H1 (cell line): ENCODE measurements around the gene DNAJB11. TPM values are rescaled to one million over a fixed set of nuclear protein-coding genes. Genes with fewer than 3 reads are reported as not detected.

Experiments
- CTCF ChIA-PET: fragments of 300-600 bp; sonication (Branson Sonifier 250); formaldehyde crosslinking; loops from one replicate; lab custom pipeline; 2021; ENCODE audit not compliant: partially characterized antibody; lab: Charles Lee
- POLR2A ChIA-PET: fragments of 300-600 bp; sonication (Branson Sonifier 250); formaldehyde crosslinking; loops from one replicate; lab custom pipeline; 2021; ENCODE audit warnings: inconsistent platforms; ENCODE audit not compliant: partially characterized antibody; lab: Charles Lee
- DNase-seq, 2 experiments: peaks; one replicate each; pipeline versions ENCODE4 v3.0.0 to v3.0.0-alpha.2; 2010 to 2022; ENCODE audit warnings: low spot score in 2 of 2, low read depth in 1 of 2, mixed read lengths in 1 of 2
- FAIRE-seq: peaks from 2 replicates; lab custom pipeline; 2011; peaks lifted over from hg19 to GRCh38; lab: Jason Lieb, UNC
- H2AFZ ChIP-seq: 2 replicates; pipeline ENCODE4 v1.8.1; 2012; ENCODE audit warnings: low read length, inconsistent platforms
- H2AK5ac ChIP-seq: 2 replicates; pipeline ENCODE4 v1.6.1; 2013; ENCODE audit warnings: low read depth, low read length
- H2BK120ac ChIP-seq: replicated peaks from 2 replicates; pipeline ENCODE3; 2013; ENCODE audit warnings: low read depth, low read length, inconsistent platforms
- H2BK12ac ChIP-seq: 2 replicates; pipeline ENCODE4 v1.6.1; 2013; ENCODE audit warnings: low read depth, low read length
- H2BK15ac ChIP-seq: 2 replicates; pipeline ENCODE4 v1.6.1; 2013; ENCODE audit warnings: low read length
- H2BK20ac ChIP-seq: 2 replicates; pipeline ENCODE4 v1.6.1; 2013; ENCODE audit warnings: low read length
- H2BK5ac ChIP-seq: 2 replicates; pipeline ENCODE4 v1.6.1; 2013; ENCODE audit warnings: low read depth, low read length
- H3K14ac ChIP-seq: 2 replicates; pipeline ENCODE4 v1.6.1; 2013; ENCODE audit warnings: inconsistent platforms; ENCODE audit not compliant: insufficient read length
- H3K18ac ChIP-seq: 2 replicates; pipeline ENCODE4 v1.6.1; 2013; ENCODE audit warnings: low read length; ENCODE audit errors: extremely low read depth
- H3K23ac ChIP-seq: 2 replicates; pipeline ENCODE4 v1.6.1; 2013; ENCODE audit warnings: inconsistent platforms; ENCODE audit not compliant: insufficient read length
- H3K23me2 ChIP-seq: 2 replicates; pipeline ENCODE4 v1.6.1; 2013; ENCODE audit warnings: low read depth, low read length
- H3K27ac ChIP-seq: 2 replicates; pipeline ENCODE4 v1.6.1; 2011; ENCODE audit warnings: low read depth, low read length, inconsistent platforms
- H3K27me3 ChIP-seq, 4 experiments: replicated peaks in 1 of 4; 1 replicate in 1 of 4; 2 replicates in 3 of 4; pipeline versions ENCODE4 v1.6.1 to v1.8.1; 2011 to 2013; ENCODE audit warnings: low read length in 3 of 4, mild to moderate bottlenecking in 3 of 4, inconsistent platforms in 2 of 4, mixed read lengths in 2 of 4, moderate library complexity in 1 of 4; ENCODE audit not compliant: control insufficient read depth in 3 of 4, insufficient read depth in 3 of 4; ENCODE audit errors: extremely low read depth in 1 of 4
- H3K36me3 ChIP-seq, 4 experiments: 2 replicates each; pipeline versions ENCODE4 v1.6.1 to v1.8.1; 2011 to 2013; ENCODE audit warnings: mild to moderate bottlenecking in 4 of 4, low read length in 3 of 4, moderate library complexity in 2 of 4, control low read depth in 1 of 4, inconsistent platforms in 1 of 4; ENCODE audit not compliant: insufficient read depth in 4 of 4, control insufficient read depth in 2 of 4
- H3K4ac ChIP-seq: replicated peaks from 2 replicates; pipeline ENCODE3; 2013; ENCODE audit warnings: low read length, low read depth, mixed read lengths, inconsistent platforms; ENCODE audit not compliant: insufficient read length
- H3K4me1 ChIP-seq, 4 experiments: replicated peaks in 1 of 4; 1 replicate in 1 of 4; 2 replicates in 3 of 4; pipeline versions ENCODE4 v1.6.1 to v1.8.1; 2011 to 2013; ENCODE audit warnings: low read length in 3 of 4, inconsistent platforms in 2 of 4, mixed read lengths in 1 of 4; ENCODE audit not compliant: insufficient read depth in 4 of 4, control insufficient read depth in 3 of 4
- H3K4me2 ChIP-seq, 2 experiments: 2 replicates each; pipeline versions ENCODE4 v1.6.1 to v1.8.1; 2011 to 2013; ENCODE audit warnings: low read depth in 2 of 2, low read length in 2 of 2, control low read depth in 1 of 2, inconsistent platforms in 1 of 2, mild to moderate bottlenecking in 1 of 2; ENCODE audit not compliant: insufficient read depth in 1 of 2
- H3K4me3 ChIP-seq, 4 experiments: fragments of 200-600, 300-600 bp in 1 of 4; sonication (generic), shearing (Covaris generic), sonication (Bioruptor Twin) in 1 of 4; 2 replicates each; pipeline versions ENCODE4 v1.5.1 to v1.8.1; 2011 to 2016; ENCODE audit warnings: low read length in 4 of 4, low read depth in 3 of 4, control low read depth in 2 of 4, inconsistent platforms in 2 of 4, mild to moderate bottlenecking in 2 of 4, mixed read lengths in 1 of 4, moderate library complexity in 1 of 4; ENCODE audit not compliant: insufficient read depth in 2 of 4; ENCODE audit errors: extremely low read depth in 1 of 4
- H3K56ac ChIP-seq: replicated peaks from 2 replicates; pipeline ENCODE3; 2013; ENCODE audit warnings: low read depth, mild to moderate bottlenecking, mixed read lengths, low read length, inconsistent platforms; ENCODE audit not compliant: insufficient read length
- H3K79me1 ChIP-seq: 2 replicates; pipeline ENCODE4 v1.6.1; 2013; ENCODE audit warnings: low read depth, low read length, control low read depth
- H3K79me2 ChIP-seq, 2 experiments: 2 replicates each; pipeline versions ENCODE4 v1.6.1 to v1.8.1; 2012 to 2013; ENCODE audit warnings: low read length in 2 of 2, mild to moderate bottlenecking in 2 of 2, inconsistent platforms in 1 of 2; ENCODE audit not compliant: insufficient read depth in 2 of 2, control insufficient read depth in 1 of 2
- H3K9ac ChIP-seq, 4 experiments: replicated peaks in 1 of 4; 1 replicate in 1 of 4; 2 replicates in 3 of 4; pipeline versions ENCODE4 v1.6.1 to v1.8.1; 2011 to 2013; ENCODE audit warnings: low read depth in 3 of 4, low read length in 3 of 4, control low read depth in 2 of 4, mild to moderate bottlenecking in 2 of 4, moderate library complexity in 2 of 4, inconsistent platforms in 1 of 4; ENCODE audit errors: extremely low read depth in 1 of 4
- H3K9me3 ChIP-seq, 2 experiments: 2 replicates each; pipeline versions ENCODE4 v1.6.1 to v1.8.1; 2012 to 2013; ENCODE audit warnings: mild to moderate bottlenecking in 2 of 2, moderate library complexity in 2 of 2, control low read depth in 1 of 2, inconsistent platforms in 1 of 2, low read depth in 1 of 2, low read length in 1 of 2, mixed read lengths in 1 of 2; ENCODE audit not compliant: insufficient read depth in 2 of 2
- H4K20me1 ChIP-seq, 2 experiments: replicated peaks in 1 of 2; 2 replicates each; pipeline versions ENCODE3 to v1.8.1; 2011 to 2013; ENCODE audit warnings: inconsistent platforms in 2 of 2, low read length in 2 of 2, mild to moderate bottlenecking in 1 of 2; ENCODE audit not compliant: insufficient read depth in 2 of 2, control insufficient read depth in 1 of 2
- H4K5ac ChIP-seq: 2 replicates; pipeline ENCODE4 v1.6.1; 2013; ENCODE audit warnings: low read length, low read depth, mixed read lengths, inconsistent platforms; ENCODE audit not compliant: insufficient read length
- H4K8ac ChIP-seq: 2 replicates; pipeline ENCODE4 v1.8.0; 2013; ENCODE audit warnings: mild to moderate bottlenecking, moderate library complexity, low read length, inconsistent platforms; ENCODE audit not compliant: insufficient read depth; ENCODE audit errors: extremely low read depth
- H4K91ac ChIP-seq: replicated peaks from 2 replicates; pipeline ENCODE3; 2013; ENCODE audit warnings: low read length, mixed read lengths, inconsistent platforms; ENCODE audit not compliant: insufficient read length
- ATF2 ChIP-seq: IDR thresholded peaks from 2 replicates; pipeline ENCODE4 v1.6.1; 2012; ENCODE audit warnings: low read length, inconsistent platforms
- ATF3 ChIP-seq: IDR thresholded peaks from 2 replicates; pipeline ENCODE4 v1.6.1; 2011; ENCODE audit warnings: low read depth, mild to moderate bottlenecking, low read length; ENCODE audit not compliant: insufficient read depth
- CEBPB ChIP-seq: IDR thresholded peaks from 2 replicates; pipeline ENCODE4 v1.6.1; 2012; ENCODE audit warnings: low read depth, low read length
- CTBP2 ChIP-seq: IDR thresholded peaks from 2 replicates; pipeline ENCODE4 v1.7.0; 2011; ENCODE audit warnings: borderline replicate concordance, mild to moderate bottlenecking, moderate library complexity, mixed read lengths, low read length; ENCODE audit not compliant: insufficient read depth, insufficient read length
- HDAC6 ChIP-seq: IDR thresholded peaks from one replicate; pipeline ENCODE4 v1.7.1; 2012; ENCODE audit warnings: low read depth, mild to moderate bottlenecking, inconsistent platforms, low read length, moderate library complexity
- NANOG ChIP-seq: IDR thresholded peaks from 2 replicates; pipeline ENCODE4 v1.6.1; 2011; ENCODE audit warnings: low read length, low read depth, mild to moderate bottlenecking, inconsistent platforms; ENCODE audit not compliant: insufficient read depth, poor library complexity, severe bottlenecking
- POLR2A ChIP-seq, 2 experiments: IDR thresholded peaks; 1 replicate in 1 of 2; 2 replicates in 1 of 2; pipeline ENCODE4 v1.6.1; 2011; ENCODE audit warnings: low read depth in 2 of 2, low read length in 2 of 2, mild to moderate bottlenecking in 2 of 2; ENCODE audit errors: control extremely low read depth in 1 of 2
- RBBP5 ChIP-seq: IDR thresholded peaks from 2 replicates; pipeline ENCODE4 v1.7.1; 2012; ENCODE audit warnings: low read depth, mild to moderate bottlenecking, inconsistent platforms, low read length, moderate library complexity, borderline replicate concordance
- RFX5 ChIP-seq: IDR thresholded peaks from 2 replicates; pipeline ENCODE4 v1.6.1; 2011; ENCODE audit warnings: low read depth, low read length, improper control_type of control experiment, borderline replicate concordance
- SIRT6 ChIP-seq: IDR thresholded peaks from one replicate; pipeline ENCODE4 v1.7.1; 2012; ENCODE audit warnings: low read length, inconsistent platforms
- SP2 ChIP-seq: IDR thresholded peaks from 2 replicates; pipeline ENCODE4 v1.6.1; 2012; ENCODE audit warnings: mild to moderate bottlenecking, low read length, inconsistent platforms
- ZNF274 ChIP-seq: IDR thresholded peaks from 2 replicates; pipeline ENCODE4 v1.7.0; 2012; ENCODE audit warnings: low read length, borderline replicate concordance; ENCODE audit errors: extremely low read depth
- polyA plus RNA-seq, 7 experiments: library from polyadenylated mRNA; depleted of rRNA in 3 of 7; stranded (reverse) in 5 of 7; unstranded in 2 of 7; fragments of >200 nt in 5 of 7; fragments of 200-250 nt in 2 of 7; gene quantifications; 1 replicate in 5 of 7; 2 replicates in 1 of 7; 4 replicates in 1 of 7; pipeline versions ENCODE4 v1.2.1 to v1.2.3, GENCODE V29; 2011 to 2013; ENCODE audit warnings: missing spikeins in 2 of 7, mixed read lengths in 2 of 7
- total RNA-seq: library from RNA; stranded (reverse); fragmentation: NEBNext Ultra II Directional; extraction: Animal tissue kit (Norgen Biotek cat#: 25700); gene quantifications from 2 replicates; pipeline ENCODE4 v1.2.1, GENCODE V29; 2021

Gene DNAJB11
- total and polyA plus RNA-seq, 2 of the 8 experiments (the other 6 are each of a cell fraction or from before 2014, with no cell fraction given) = 14.6 to 63.9 TPM

DNA sequence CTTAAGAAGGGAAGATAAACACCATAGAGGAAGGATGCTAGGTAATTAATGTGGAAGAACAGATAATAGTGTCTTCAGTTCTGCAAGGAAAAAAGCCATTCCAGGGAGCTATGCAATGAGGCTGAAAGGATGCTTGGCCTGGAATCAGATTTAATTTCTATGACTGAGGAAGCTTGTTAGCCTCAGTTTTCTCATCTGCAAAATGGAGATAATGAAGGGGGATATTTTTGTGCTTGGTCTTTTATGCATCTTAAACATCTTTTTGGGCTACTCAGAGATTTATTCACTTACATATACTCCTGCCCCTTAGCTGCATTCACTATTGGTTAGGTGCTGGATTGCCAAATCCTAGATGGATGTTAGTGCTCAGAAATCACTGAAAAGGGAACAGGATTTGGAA lies 16.7 kb downstream of the DNAJB11 start:
- no peaks in the 10 kb centered on the region; the same call in 1 of the 2 replicates for H3K23me2 ChIP-seq
- DNase-seq (no peak), FAIRE-seq (no peak)
- no peaks in the 10 kb centered on the region for H3K27me3 ChIP-seq
- H4K8ac ChIP-seq = no peak overlapping the region
- no peak overlapping the region for H2AFZ ChIP-seq
- H3K9ac ChIP-seq = no peak overlapping the region
- no peak overlapping the region for H3K14ac ChIP-seq
- no peak overlapping the region for H2BK120ac ChIP-seq
- no peaks in the 10 kb centered on the region for H4K20me1 ChIP-seq
- H3K23ac ChIP-seq = no peak overlapping the region
- no peak overlapping the region for H4K91ac ChIP-seq
- H3K4me2 ChIP-seq = no peak overlapping the region
- no peak overlapping the region for H2BK5ac ChIP-seq
- H3K4me1 ChIP-seq = no peaks in the 10 kb centered on the region
- H4K5ac ChIP-seq = no peak overlapping the region
- H3K4me3 ChIP-seq = no peak overlapping the region
- H2BK20ac ChIP-seq = no peak overlapping the region
- CTCF ChIA-PET = interaction anchor here (0.8 to 23.7 kb wide), 6 partner anchors 11 to 479 kb away, joined by 3 to 333 read pairs (median 4); partner anchors contain the start of gene AHSG
- no peak overlapping the region for H2BK15ac ChIP-seq
- H3K56ac ChIP-seq = no peak overlapping the region
- peaks cover 4 to 37% (median 26%) of the 10 kb centered on the region in 4 experiments; a peak in 7 of 8 replicates for H3K36me3 ChIP-seq
- H2AK5ac ChIP-seq = no peak overlapping the region
- POLR2A ChIA-PET = interaction anchor here (0.6 to 8.4 kb wide), 7 partner anchors 10 to 206 kb away, joined by 3 to 57 read pairs (median 4); partner anchors contain the start of genes CRYGS, DNAJB11 and EIF4A2
- H3K79me2 ChIP-seq = no peaks in the 10 kb centered on the region
- no peak overlapping the region for H3K27ac ChIP-seq
- no peak overlapping the region for H3K18ac ChIP-seq
- no peaks in the 10 kb centered on the region for H3K9me3 ChIP-seq
- no peaks in the 10 kb centered on the region for H3K79me1 ChIP-seq
- H3K4ac ChIP-seq = no peak overlapping the region
- H2BK12ac ChIP-seq = no peak overlapping the region
- TF ChIP-seq CEBPB = no peak
- TF ChIP-seq ATF3 = no peak
- TF ChIP-seq SIRT6 = no peak
- TF ChIP-seq NANOG = no peak
- no peak for TF ChIP-seq HDAC6
- no peak for TF ChIP-seq RBBP5
- no peak for TF ChIP-seq CTBP2
- TF ChIP-seq ATF2 = no peak
- TF ChIP-seq POLR2A (IDR thresholded peaks at IDR 0.05; ENCODE audit: control extremely low read depth in 1 of 2, low read depth in 2 of 2, low read length in 2 of 2) = no peak
- TF ChIP-seq ZNF274 = no peak
- TF ChIP-seq RFX5 = no peak
- no peak for TF ChIP-seq SP2
